HepG2 (cell line): Measurements from ENCODE around the gene AHCY. TPM values are rescaled to one million over a fixed set of nuclear protein-coding genes. Genes with fewer than 3 reads are reported as not detected.

ENCODE experiments used
- ATF7-NPFF ChIP-seq: sonication (generic); formaldehyde crosslinking; IDR thresholded peaks from 2 replicates; pipeline ENCODE4 v1.8.1; 2023; ENCODE audit warnings: mild to moderate bottlenecking, low read depth, missing genetic modification reagents, moderate library complexity
- CREB3 ChIP-seq: sonication (generic); formaldehyde crosslinking; IDR thresholded peaks from 2 replicates; pipeline ENCODE4 v1.5.0; 2020; ENCODE audit warnings: missing genetic modification reagents
- FOXC1 ChIP-seq: sonication (generic); formaldehyde crosslinking; IDR thresholded peaks from 2 replicates; pipeline ENCODE4 v1.8.0; 2022; ENCODE audit warnings: mild to moderate bottlenecking, missing genetic modification reagents, borderline replicate concordance
- HOXA3 ChIP-seq: sonication (generic); formaldehyde crosslinking; IDR thresholded peaks from 2 replicates; pipeline ENCODE4 v1.5.0; 2020; ENCODE audit warnings: missing genetic modification reagents
- ISX ChIP-seq: sonication (generic); formaldehyde crosslinking; conservative IDR thresholded peaks from 2 replicates; pipeline ENCODE4 v1.5.0; 2020; ENCODE audit warnings: missing genetic modification reagents
- MIER2 ChIP-seq: IDR thresholded peaks from 2 replicates; pipeline ENCODE4 v1.6.1; 2016; ENCODE audit warnings: missing biosample characterization, missing genetic modification reagents
- MXI1 ChIP-seq: IDR thresholded peaks from 3 replicates; pipeline ENCODE4 v1.6.1; 2012; ENCODE audit warnings: low read depth, low read length, inconsistent platforms, borderline replicate concordance
- REST ChIP-seq, 2 experiments: IDR thresholded peaks; 2 replicates each; pipeline ENCODE4 v1.6.1; 2011 to 2012; ENCODE audit warnings: low read length in 2 of 2, borderline replicate concordance in 1 of 2, low read depth in 1 of 2, mild to moderate bottlenecking in 1 of 2, moderate library complexity in 1 of 2
- SATB2 ChIP-seq: sonication (generic); formaldehyde crosslinking; IDR thresholded peaks from 2 replicates; pipeline ENCODE4 v1.5.0; 2020; ENCODE audit warnings: missing genetic modification reagents
- TEAD2 ChIP-seq: sonication (generic); formaldehyde crosslinking; IDR thresholded peaks from 2 replicates; pipeline ENCODE4 v1.9.0; 2021; ENCODE audit warnings: missing genetic modification reagents
- TFAP4 ChIP-seq: sonication (generic); IDR thresholded peaks from 2 replicates; pipeline ENCODE4 v1.6.1; 2016; ENCODE audit warnings: low read depth, borderline replicate concordance
- ZBTB42 ChIP-seq: sonication (generic); formaldehyde crosslinking; IDR thresholded peaks from 2 replicates; pipeline ENCODE4 v1.5.0; 2020; ENCODE audit warnings: mild to moderate bottlenecking, missing genetic modification reagents
- ZFAT ChIP-seq: sonication (generic); formaldehyde crosslinking; conservative IDR thresholded peaks from 2 replicates; pipeline ENCODE4 v1.8.1; 2023; ENCODE audit warnings: missing genetic modification reagents, inconsistent platforms
- ZNF136 ChIP-seq: sonication (generic); formaldehyde crosslinking; IDR thresholded peaks from 2 replicates; pipeline ENCODE4 v1.8.1; 2022; ENCODE audit warnings: low read depth, mild to moderate bottlenecking, moderate library complexity, missing genetic modification reagents
- ZNF44 ChIP-seq: sonication (generic); formaldehyde crosslinking; IDR thresholded peaks from 2 replicates; pipeline ENCODE4 v1.5.1; 2020; ENCODE audit warnings: mild to moderate bottlenecking, missing genetic modification reagents
- ZNF616 ChIP-seq: sonication (generic); formaldehyde crosslinking; IDR thresholded peaks from 2 replicates; pipeline ENCODE4 v1.5.0; 2020; ENCODE audit warnings: low read depth, mild to moderate bottlenecking, missing genetic modification reagents
- ZNF784 ChIP-seq: sonication (generic); formaldehyde crosslinking; IDR thresholded peaks from 2 replicates; pipeline ENCODE4 v1.5.1; 2020; ENCODE audit warnings: missing genetic modification reagents, mild to moderate bottlenecking, borderline replicate concordance
- polyA plus RNA-seq, 8 experiments: library from polyadenylated mRNA; depleted of rRNA in 3 of 8; stranded (reverse) in 7 of 8; unstranded in 1 of 8; fragments of >200 nt; fragmentation: Illumina TruSeq in 4 of 8; extraction: Trizol in 4 of 8; gene quantifications; 2 replicates each; pipeline versions ENCODE4 v1.2.1 to v1.2.3, GENCODE V29; 2011 to 2016; ENCODE audit warnings: low read depth in 4 of 8, missing spikeins in 1 of 8, mixed read lengths in 1 of 8; ENCODE audit not compliant: insufficient read depth in 1 of 8
- total RNA-seq, 5 experiments: library from RNA; depleted of rRNA; stranded (reverse); fragments of >200 nt; fragmentation: Illumina TruSeq; extraction: Trizol; gene quantifications; 2 replicates each; pipeline ENCODE4 v1.2.3, GENCODE V29; 2016; ENCODE audit warnings: low read depth in 1 of 5
- TF ChIP-seq, protein P1 (sequence below): sonication (generic); formaldehyde crosslinking; conservative IDR thresholded peaks from 2 replicates; pipeline ENCODE4 v1.4.0; 2020; ENCODE audit warnings: missing genetic modification reagents
- TF ChIP-seq, protein P2 (sequence below): sonication (generic); formaldehyde crosslinking; IDR thresholded peaks from 2 replicates; pipeline ENCODE4 v1.8.1; 2023; ENCODE audit warnings: mild to moderate bottlenecking, moderate library complexity, missing genetic modification reagents

AHCY gene
- total and polyA plus RNA-seq, 2 of the 13 experiments (the other 11 are each of a cell fraction or from before 2014, with no cell fraction given): 407 to 419 TPM

- TF ChIP-seq, protein P1, sequence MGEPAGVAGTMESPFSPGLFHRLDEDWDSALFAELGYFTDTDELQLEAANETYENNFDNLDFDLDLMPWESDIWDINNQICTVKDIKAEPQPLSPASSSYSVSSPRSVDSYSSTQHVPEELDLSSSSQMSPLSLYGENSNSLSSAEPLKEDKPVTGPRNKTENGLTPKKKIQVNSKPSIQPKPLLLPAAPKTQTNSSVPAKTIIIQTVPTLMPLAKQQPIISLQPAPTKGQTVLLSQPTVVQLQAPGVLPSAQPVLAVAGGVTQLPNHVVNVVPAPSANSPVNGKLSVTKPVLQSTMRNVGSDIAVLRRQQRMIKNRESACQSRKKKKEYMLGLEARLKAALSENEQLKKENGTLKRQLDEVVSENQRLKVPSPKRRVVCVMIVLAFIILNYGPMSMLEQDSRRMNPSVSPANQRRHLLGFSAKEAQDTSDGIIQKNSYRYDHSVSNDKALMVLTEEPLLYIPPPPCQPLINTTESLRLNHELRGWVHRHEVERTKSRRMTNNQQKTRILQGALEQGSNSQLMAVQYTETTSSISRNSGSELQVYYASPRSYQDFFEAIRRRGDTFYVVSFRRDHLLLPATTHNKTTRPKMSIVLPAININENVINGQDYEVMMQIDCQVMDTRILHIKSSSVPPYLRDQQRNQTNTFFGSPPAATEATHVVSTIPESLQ: no peak
- TF ChIP-seq ZFAT (no peak), CREB3 (CRISPR knock-in tag) (no peak), ATF7-NPFF (CRISPR knock-in tag) (no peak), ZBTB42 (no peak), MXI1 (peak; percentile 20; the same call in 1 of the 3 replicates), TFAP4 (no peak), SATB2 (CRISPR knock-in tag) (no peak), ZNF44 (CRISPR knock-in tag) (0 out of 2 replicates have a peak, but pooled peaks have one; percentile 19), ZNF616 (no peak), TEAD2 (CRISPR knock-in tag) (no peak), ISX (CRISPR knock-in tag) (no peak), HOXA3 (0 out of 2 replicates have a peak, but pooled peaks have one; percentile 17), REST (IDR thresholded peaks at IDR 0.05; ENCODE audit: borderline replicate concordance in 1 of 2, low read depth in 1 of 2, low read length in 2 of 2) (no peak), FOXC1 (no peak), ZNF784 (CRISPR knock-in tag) (0 out of 2 replicates have a peak, but pooled peaks have one; percentile 60), MIER2 (CRISPR knock-in tag) (0 out of 2 replicates have a peak, but pooled peaks have one; percentile 14), ZNF136 (CRISPR knock-in tag) (no peak)
- TF ChIP-seq, protein P2, sequence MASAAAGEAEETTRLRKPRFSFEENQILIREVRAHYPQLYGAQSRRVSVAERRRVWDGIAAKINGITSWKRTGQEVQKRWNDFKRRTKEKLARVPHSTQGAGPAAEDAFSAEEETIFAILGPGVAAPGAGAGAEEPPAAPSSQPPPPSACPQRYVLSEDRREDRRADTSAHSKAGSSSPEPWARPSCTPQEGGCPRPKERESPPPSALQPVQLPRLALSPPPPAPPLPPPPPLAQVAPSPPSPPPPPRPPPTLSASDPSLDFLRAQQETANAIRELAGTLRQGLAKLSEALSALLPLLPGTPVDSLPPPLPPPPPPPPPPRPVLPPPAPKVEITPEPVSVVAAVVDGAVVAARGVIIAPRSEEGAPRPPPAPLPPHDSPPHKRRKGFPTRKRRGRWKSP (CRISPR knock-in tag): no peak
These were observed 2.2 kb downstream of the AHCY start (continued) for GRCh38 chr20:34300809-34301586.
